Esophagus muscularis mucosa (tissue), 4 donors: ENCODE results near the gene KCNMB2.

ENCODE experiments used
- EP300 ChIP-seq: sonication (generic); formaldehyde crosslinking; IDR thresholded peaks from one replicate; pipeline ENCODE4 v1.6.1; 2017; ENCODE audit warnings: antibody characterized with exemption
- POLR2A ChIP-seq: fragments of 450-650 bp; IDR thresholded peaks from one replicate; pipeline ENCODE4 v1.6.1; 2017; ENCODE audit warnings: antibody characterized with exemption, moderate library complexity, mild to moderate bottlenecking, low read depth
- POLR2AphosphoS5 ChIP-seq, 2 donors: sonication (generic); formaldehyde crosslinking; IDR thresholded peaks; one replicate each; pipeline ENCODE4 v1.6.1; 2017; ENCODE audit warnings: antibody characterized with exemption in 2 of 2
- TF ChIP-seq, protein P1 (sequence below), 3 experiments: fragments of 200-600 bp in 2 of 3; fragments of 450-650 bp in 1 of 3; sonication (generic) in 2 of 3; IDR thresholded peaks; one replicate each; pipeline ENCODE4 v1.5.1; 2017 to 2019; ENCODE audit warnings: antibody characterized with exemption in 3 of 3, mild to moderate bottlenecking in 2 of 3, moderate library complexity in 1 of 3

GRCh38 chr3:178569826-178570225, 33.6 kb downstream of the KCNMB2 start:
- TF ChIP-seq, protein P1, sequence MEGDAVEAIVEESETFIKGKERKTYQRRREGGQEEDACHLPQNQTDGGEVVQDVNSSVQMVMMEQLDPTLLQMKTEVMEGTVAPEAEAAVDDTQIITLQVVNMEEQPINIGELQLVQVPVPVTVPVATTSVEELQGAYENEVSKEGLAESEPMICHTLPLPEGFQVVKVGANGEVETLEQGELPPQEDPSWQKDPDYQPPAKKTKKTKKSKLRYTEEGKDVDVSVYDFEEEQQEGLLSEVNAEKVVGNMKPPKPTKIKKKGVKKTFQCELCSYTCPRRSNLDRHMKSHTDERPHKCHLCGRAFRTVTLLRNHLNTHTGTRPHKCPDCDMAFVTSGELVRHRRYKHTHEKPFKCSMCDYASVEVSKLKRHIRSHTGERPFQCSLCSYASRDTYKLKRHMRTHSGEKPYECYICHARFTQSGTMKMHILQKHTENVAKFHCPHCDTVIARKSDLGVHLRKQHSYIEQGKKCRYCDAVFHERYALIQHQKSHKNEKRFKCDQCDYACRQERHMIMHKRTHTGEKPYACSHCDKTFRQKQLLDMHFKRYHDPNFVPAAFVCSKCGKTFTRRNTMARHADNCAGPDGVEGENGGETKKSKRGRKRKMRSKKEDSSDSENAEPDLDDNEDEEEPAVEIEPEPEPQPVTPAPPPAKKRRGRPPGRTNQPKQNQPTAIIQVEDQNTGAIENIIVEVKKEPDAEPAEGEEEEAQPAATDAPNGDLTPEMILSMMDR (IDR thresholded peaks at IDR 0.05): no peak
- no peak for TF ChIP-seq EP300
- TF ChIP-seq POLR2A: no peak
- TF ChIP-seq POLR2AphosphoS5 (IDR thresholded peaks at IDR 0.05): no peak
